ENCODE results near the gene NPPB. TPM values are rescaled to one million over a fixed set of nuclear protein-coding genes. Genes with fewer than 3 reads are reported as not detected.
A peak's percentile ranks its signal among the peaks of the same experiment; 100 is the strongest.

Gene NPPB
- total and polyA plus RNA-seq, 9 of the 15 experiments (the other 6 are each of a cell fraction or from before 2014, with no cell fraction given): not detected

DNA sequence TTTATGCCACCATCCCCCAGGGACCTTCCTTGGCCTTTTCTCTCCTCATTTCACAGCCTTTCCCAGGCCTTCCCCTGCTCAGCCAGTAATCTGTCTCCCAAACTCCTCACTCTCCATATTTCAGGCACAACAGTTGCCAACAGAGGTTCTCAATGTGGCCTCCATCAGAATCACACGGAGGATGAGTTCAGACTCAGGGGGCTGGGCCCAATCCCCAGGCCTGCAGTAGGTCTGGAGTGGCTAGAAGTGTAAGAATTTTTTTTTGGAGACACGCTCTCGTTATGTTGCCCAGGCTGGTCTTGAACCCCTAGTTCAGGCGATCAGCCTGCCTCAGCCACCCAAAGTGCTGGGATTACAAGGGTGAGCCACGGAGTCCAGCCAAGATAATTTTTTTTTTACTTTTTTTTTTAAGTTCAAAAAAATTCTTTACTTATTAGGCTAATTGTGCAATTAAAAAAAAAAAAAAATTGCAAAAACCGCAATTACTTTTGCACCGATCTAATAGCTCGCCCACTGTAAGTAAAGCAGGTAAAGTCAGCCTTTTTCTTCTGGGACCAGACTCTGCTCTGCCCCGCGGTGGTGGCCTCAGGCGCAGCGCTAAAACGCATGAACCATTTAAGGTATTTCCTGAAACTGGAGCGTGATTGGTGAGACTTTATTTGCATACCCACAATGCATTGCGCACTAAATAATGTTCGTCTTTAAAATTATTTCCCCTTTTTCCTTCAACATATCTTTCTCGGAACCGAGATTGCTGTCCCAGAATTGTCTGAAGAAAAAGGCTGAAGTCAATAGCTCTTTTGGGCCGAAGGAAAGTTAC is 48.7 kb upstream of the NPPB start (continued):
- TF ChIP-seq, protein P1, sequence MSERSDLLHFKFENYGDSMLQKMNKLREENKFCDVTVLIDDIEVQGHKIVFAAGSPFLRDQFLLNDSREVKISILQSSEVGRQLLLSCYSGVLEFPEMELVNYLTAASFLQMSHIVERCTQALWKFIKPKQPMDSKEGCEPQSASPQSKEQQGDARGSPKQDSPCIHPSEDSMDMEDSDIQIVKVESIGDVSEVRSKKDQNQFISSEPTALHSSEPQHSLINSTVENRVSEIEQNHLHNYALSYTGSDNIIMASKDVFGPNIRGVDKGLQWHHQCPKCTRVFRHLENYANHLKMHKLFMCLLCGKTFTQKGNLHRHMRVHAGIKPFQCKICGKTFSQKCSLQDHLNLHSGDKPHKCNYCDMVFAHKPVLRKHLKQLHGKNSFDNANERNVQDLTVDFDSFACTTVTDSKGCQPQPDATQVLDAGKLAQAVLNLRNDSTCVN (CRISPR knock-in tag; IDR thresholded peaks at IDR 0.05): no peak
- TF ChIP-seq HDAC1 (IDR thresholded peaks at IDR 0.05) (no peak), BHLHE40 (IDR thresholded peaks at IDR 0.05; ENCODE audit: low read length) (peak; percentile 68), HSF4 (CRISPR knock-in tag; IDR thresholded peaks at IDR 0.05; ENCODE audit: borderline replicate concordance) (no peak), SMARCC2 (IDR thresholded peaks at IDR 0.05; ENCODE audit: low read depth) (peak; percentile 40; the same call in 1 of the 2 replicates), GTF2A2 (tag; IDR thresholded peaks at IDR 0.05) (peak; percentile 100; the same call in 1 of the 2 replicates), TFAM (CRISPR knock-in tag; conservative IDR thresholded peaks at IDR 0.05) (no peak), MCM7 (IDR thresholded peaks at IDR 0.05) (no peak), CTCF (IDR thresholded peaks at IDR 0.05 in 2 of 3, conservative IDR thresholded peaks at IDR 0.05 in 1 of 3; ENCODE audit: insufficient read depth in 2 of 3, low read depth in 1 of 3, low read length in 3 of 3) (peak; percentile 87 to 98 (median 96)), MLLT1 (IDR thresholded peaks at IDR 0.05) (no peak), BCL6 (CRISPR knock-in tag; IDR thresholded peaks at IDR 0.05) (no peak), DACH1 (IDR thresholded peaks at IDR 0.05; ENCODE audit: partially characterized antibody) (peak; percentile 71), ZBTB40 (IDR thresholded peaks at IDR 0.05) (peak; percentile 87), ZBTB40 (CRISPR knock-in tag; IDR thresholded peaks at IDR 0.05) (no peak)

Measured in K562 (cell line).